ENCODE data around the gene SINHCAF.

Gene SINHCAF

GRCh38 chr12:31316891-31317290 is 9.1 kb downstream of the SINHCAF start:
- peak overlapping the region; percentile 1 to 50 for H3K4me3 ChIP-seq (replicated peaks in 1 of 2; ENCODE audit: low read depth in 2 of 2, low read length in 2 of 2)
- no peak for TF ChIP-seq CTCF (IDR thresholded peaks at IDR 0.05; ENCODE audit: low read depth, low read length)
- DNase-seq (ENCODE audit: low read depth in 2 of 2), result no peak

DNA sequence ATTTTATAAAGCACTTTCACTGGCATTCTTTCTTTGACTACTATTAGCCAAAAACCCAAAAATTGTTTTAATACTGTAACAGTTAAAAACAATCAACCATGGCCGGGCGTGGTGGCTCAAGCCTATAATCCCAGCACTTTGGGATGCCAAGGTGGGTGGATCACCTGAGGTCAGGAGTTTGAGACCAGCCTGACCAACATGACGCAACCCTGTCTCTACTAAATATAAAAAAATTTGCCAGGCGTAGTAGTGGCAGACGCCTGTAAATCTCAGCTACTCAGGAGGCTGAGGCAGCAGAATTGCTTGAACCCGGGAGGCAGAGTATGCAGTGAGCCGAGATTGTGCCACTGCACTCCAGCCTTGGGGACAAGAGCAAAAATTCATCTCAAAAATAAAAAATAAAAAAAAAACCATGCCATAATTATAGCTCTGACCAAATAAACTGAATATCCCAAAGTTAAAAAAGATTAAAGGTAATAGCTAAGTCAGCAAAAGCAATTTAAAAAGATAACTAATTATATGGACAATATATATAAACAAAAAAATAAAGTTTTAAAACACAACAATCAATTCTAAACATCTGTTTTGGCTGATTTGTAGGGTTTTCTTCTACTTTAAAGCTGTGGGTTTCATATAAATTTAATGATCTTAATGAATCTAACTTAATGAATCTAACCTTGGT is 10.0 kb downstream of the SINHCAF start:
- TF ChIP-seq CTCF (IDR thresholded peaks at IDR 0.05; ENCODE audit: low read depth, low read length), result no peak
- no peak for DNase-seq (ENCODE audit: low read depth in 2 of 2)
- no peak overlapping the region for H3K4me3 ChIP-seq (replicated peaks in 1 of 2; ENCODE audit: low read depth in 2 of 2, low read length in 2 of 2)

DNA sequence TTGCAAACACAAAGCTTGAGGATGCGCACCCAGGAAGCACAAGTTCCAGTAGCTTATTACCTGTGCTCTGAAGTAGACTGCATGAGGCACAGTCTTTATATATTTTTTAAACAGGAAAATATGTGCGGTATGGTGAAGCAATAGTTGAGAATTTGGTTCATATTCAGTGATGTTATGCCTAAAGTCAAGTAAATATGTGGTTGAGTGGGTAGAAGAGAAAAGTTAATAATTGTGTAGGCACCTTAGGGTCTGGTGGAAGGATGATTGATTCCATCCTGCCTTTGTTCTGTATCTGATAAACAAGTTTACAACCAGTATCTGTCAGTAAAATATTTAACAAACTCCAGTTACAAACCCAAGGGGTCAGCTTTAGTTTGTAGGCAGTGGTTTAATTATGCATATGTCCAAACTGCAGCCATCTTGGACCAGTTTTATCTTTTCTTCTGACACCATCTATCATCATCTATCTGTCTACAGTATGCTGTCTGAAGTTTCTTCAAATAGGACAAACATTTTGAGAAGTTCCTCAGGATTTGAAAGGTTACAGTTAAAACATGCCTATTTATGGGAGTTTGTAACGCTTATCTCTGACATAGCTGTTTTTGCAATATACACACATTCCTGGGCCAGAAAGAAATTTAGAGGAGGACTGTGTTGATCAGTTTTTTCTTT is 10.8 kb downstream of the SINHCAF start:
- no peak for DNase-seq (ENCODE audit: low read depth in 2 of 2)
- no peak overlapping the region for H3K4me3 ChIP-seq (replicated peaks in 1 of 2; ENCODE audit: low read depth in 2 of 2, low read length in 2 of 2)
- no peak for TF ChIP-seq CTCF (IDR thresholded peaks at IDR 0.05; ENCODE audit: low read depth, low read length)

GRCh38 chr12:31312431-31312830 is 13.5 kb downstream of the SINHCAF start:
- no peak overlapping the region for H3K4me3 ChIP-seq (replicated peaks in 1 of 2; ENCODE audit: low read depth in 2 of 2, low read length in 2 of 2)
- TF ChIP-seq CTCF (IDR thresholded peaks at IDR 0.05; ENCODE audit: low read depth, low read length), result no peak
- no peak for DNase-seq (ENCODE audit: low read depth in 2 of 2)

DNA sequence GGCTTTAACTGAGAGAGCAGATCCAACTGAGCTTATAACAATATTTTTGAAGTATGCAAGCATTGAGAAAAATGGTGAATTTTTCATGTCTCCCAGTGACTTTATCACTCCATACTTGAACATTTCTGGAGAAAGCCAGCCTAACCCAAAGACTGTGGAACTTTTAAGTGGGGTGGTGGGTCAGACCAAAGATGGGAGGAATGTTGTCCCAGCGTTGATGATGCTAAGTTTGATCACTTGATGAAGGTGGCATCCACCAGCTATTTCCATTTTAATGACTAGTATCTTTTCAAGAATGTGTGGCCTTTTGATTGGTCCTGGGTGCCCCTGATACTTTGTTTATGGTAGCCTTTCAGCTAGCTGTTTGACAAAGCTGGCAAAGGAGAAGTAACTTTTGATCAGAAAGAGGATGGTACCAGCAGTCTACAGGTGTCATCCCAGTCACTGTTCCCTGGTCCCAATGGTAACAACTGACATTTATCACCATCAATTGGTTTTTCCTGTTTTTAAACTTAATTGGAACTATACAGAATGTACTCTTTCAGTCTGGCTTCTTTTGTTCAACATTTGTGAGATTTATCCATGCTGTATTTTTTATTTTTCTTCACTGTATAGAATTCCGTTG is 14.2 kb downstream of the SINHCAF start:
- TF ChIP-seq CTCF (IDR thresholded peaks at IDR 0.05; ENCODE audit: low read depth, low read length), result no peak

DNA sequence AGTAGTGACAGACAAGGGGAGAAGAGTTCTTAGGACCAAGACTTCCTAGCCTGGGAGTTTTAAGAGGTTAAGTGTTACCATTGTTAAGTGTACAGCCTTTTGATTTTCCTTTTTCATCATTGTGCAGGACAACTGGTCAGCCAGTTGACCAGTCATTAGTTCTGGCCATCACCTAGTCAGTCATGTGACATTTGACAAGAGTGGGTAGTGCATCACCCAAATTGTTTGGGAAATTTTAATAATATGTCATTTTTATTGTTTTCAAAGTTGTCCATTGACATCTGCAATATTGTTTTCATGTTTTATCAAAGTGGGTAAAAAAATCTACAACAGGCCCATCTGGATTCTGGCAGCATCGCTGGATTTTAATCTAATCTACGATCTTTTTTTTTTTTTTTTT is 15.5 kb downstream of the SINHCAF start:
- TF ChIP-seq CTCF (IDR thresholded peaks at IDR 0.05; ENCODE audit: low read depth, low read length), result no peak
- H3K4me3 ChIP-seq (replicated peaks in 1 of 2; ENCODE audit: low read depth in 2 of 2, low read length in 2 of 2), result no peak overlapping the region
- DNase-seq (ENCODE audit: low read depth in 2 of 2), result no peak

More for the DNA sequence above, 14.2 kb downstream of the SINHCAF start:
- no peak for DNase-seq (ENCODE audit: low read depth in 2 of 2)
- no peak overlapping the region for H3K4me3 ChIP-seq (replicated peaks in 1 of 2; ENCODE audit: low read depth in 2 of 2, low read length in 2 of 2)
